T-cell (primary cell): ENCODE results near the gene SLC25A10. TPM values are rescaled to one million over a fixed set of nuclear protein-coding genes. Genes with fewer than 3 reads are reported as not detected.
A peak's percentile ranks its signal among the peaks of the same experiment; 100 is the strongest.

Source experiments
- ATAC-seq, 4 experiments: fragments of 200-7000 bp in 3 of 4; fragments of 150-1000 bp in 1 of 4; cut with Tn5 transposase; replicated peaks in 1 of 4; 1 replicate in 3 of 4; 2 replicates in 1 of 4; pipeline ENCODE4 v1.10.0; 2021; ENCODE audit warnings: moderate library complexity in 3 of 4, mild to moderate bottlenecking in 2 of 4, moderate number of reproducible peaks in 1 of 4
- CTCF ChIA-PET, 2 donors: fragments of 300-600 bp; sonication (Branson Sonifier 250); formaldehyde crosslinking; loops; one replicate each; lab custom pipeline; 2022; ENCODE audit warnings: antibody characterized with exemption in 2 of 2; lab: Charles Lee
- POLR2A ChIA-PET, 2 donors: fragments of 300-600 bp; sonication (Branson Sonifier 250); formaldehyde crosslinking; loops; one replicate each; lab custom pipeline; 2022; ENCODE audit warnings: antibody characterized with exemption in 2 of 2; lab: Charles Lee
- DNase-seq, 35 experiments: peaks; one replicate each; pipeline versions ENCODE4 v3.0.0 to v3.0.0-alpha.2; 2013 to 2023
- H3K27ac ChIP-seq: one replicate; pipeline ENCODE4 v1.5.1; 2013; ENCODE audit warnings: low read length
- H3K27me3 ChIP-seq, 2 experiments: replicated peaks in 1 of 2; 1 replicate in 1 of 2; 2 replicates in 1 of 2; pipeline versions ENCODE4 v1.6.1 to v1.7.0; 2013; ENCODE audit warnings: low read length in 1 of 2, mixed read lengths in 1 of 2; ENCODE audit not compliant: control insufficient read depth in 2 of 2, insufficient read depth in 2 of 2; ENCODE audit errors: extremely low read depth in 1 of 2
- H3K36me3 ChIP-seq, 2 donors: 1 replicate in 1 of 2; 2 replicates in 1 of 2; pipeline versions ENCODE4 v1.6.1 to v1.7.0; 2013; ENCODE audit warnings: low read length in 1 of 2; ENCODE audit not compliant: control insufficient read depth in 2 of 2, insufficient read depth in 1 of 2; ENCODE audit errors: extremely low read depth in 1 of 2
- H3K4me1 ChIP-seq, 2 experiments: 1 replicate in 1 of 2; 2 replicates in 1 of 2; pipeline versions ENCODE4 v1.6.1 to v1.7.0; 2013; ENCODE audit warnings: low read length in 2 of 2, mixed read lengths in 1 of 2; ENCODE audit not compliant: insufficient read depth in 2 of 2, control insufficient read depth in 1 of 2; ENCODE audit errors: extremely low read depth in 1 of 2
- H3K4me3 ChIP-seq, 2 donors: 1 replicate in 1 of 2; 2 replicates in 1 of 2; pipeline versions ENCODE4 v1.5.1 to v1.7.0; 2013; ENCODE audit warnings: mild to moderate bottlenecking in 2 of 2, low read length in 1 of 2, moderate library complexity in 1 of 2; ENCODE audit not compliant: control insufficient read depth in 1 of 2; ENCODE audit errors: extremely low read depth in 1 of 2
- H3K9me3 ChIP-seq: 2 replicates; pipeline ENCODE4 v1.7.0; 2013
- H3K27ac Mint-ChIP-seq, 2 donors: one replicate each; pipeline ENCODE4 v1.8.0; 2020 to 2021; ENCODE audit warnings: mild to moderate bottlenecking in 2 of 2, mixed read lengths in 2 of 2
- H3K27me3 Mint-ChIP-seq, 2 donors: one replicate each; pipeline ENCODE4 v1.8.0; 2021 to 2022; ENCODE audit warnings: mixed read lengths in 2 of 2
- H3K36me3 Mint-ChIP-seq: one replicate; pipeline ENCODE4 v1.8.0; 2021; ENCODE audit warnings: mixed read lengths
- H3K4me1 Mint-ChIP-seq, 3 donors: one replicate each; pipeline ENCODE4 v1.8.0; 2020 to 2022; ENCODE audit warnings: mixed read lengths in 3 of 3, mild to moderate bottlenecking in 1 of 3
- H3K4me3 Mint-ChIP-seq, 3 donors: one replicate each; pipeline ENCODE4 v1.8.0; 2020 to 2022; ENCODE audit warnings: mild to moderate bottlenecking in 3 of 3, mixed read lengths in 3 of 3, moderate library complexity in 3 of 3
- H3K9me3 Mint-ChIP-seq, 3 donors: one replicate each; pipeline ENCODE4 v1.8.0; 2020 to 2022; ENCODE audit warnings: mixed read lengths in 3 of 3
- WGBS: methylation state at CpG from one replicate; pipeline ENCODE4 v1.1.5; 2013; ENCODE audit warnings: missing lambda C conversion rate; ENCODE audit not compliant: insufficient coverage; 5-methylcytosine and 5-hydroxymethylcytosine counted together
- total RNA-seq, 35 experiments: library from RNA in 6 of 35; stranded (reverse) in 6 of 35; fragments of 120-200 nt in 1 of 35; gene quantifications; one replicate each; pipeline versions ENCODE4 v1.2.1 to v1.2.4 and lab custom pipeline; 2013 to 2026

Gene SLC25A10
- total RNA-seq, 5 donors from 2014 or later (not counting 1 experiment from before 2014, with no cell fraction given): 3.3 to 8.3 (median 7.4) TPM

GRCh38 chr17:81695801-81696200 is 16.3 kb upstream of the SLC25A10 start:
- H3K9me3 ChIP-seq: no peaks in the 10 kb centered on the region
- WGBS: 92% methylated on average over 22 of the region's 22 CpGs
- Mint-ChIP-seq H3K27me3 (no peaks in the 10 kb centered on the region), H3K36me3 (peaks cover 27% of the 10 kb centered on the region), H3K4me1 (peaks cover 1 to 3% (median 3%) of the 10 kb centered on the region in 3 donors), H3K4me3 (no peak overlapping the region), H3K9me3 (no peaks in the 10 kb centered on the region), H3K27ac (no peak overlapping the region)
- H3K4me3 ChIP-seq: no peak overlapping the region
- no peak overlapping the region for H3K27ac ChIP-seq
- no peak for ATAC-seq
- H3K4me1 ChIP-seq: peaks cover 0 to 3% of the 10 kb centered on the region in 2 experiments
- no peaks in the 10 kb centered on the region for H3K27me3 ChIP-seq
- ChIA-PET CTCF (no interaction called here), POLR2A (no interaction called here)
- no peak for DNase-seq
- H3K36me3 ChIP-seq: peaks cover 48 to 86% of the 10 kb centered on the region in 2 donors

DNA sequence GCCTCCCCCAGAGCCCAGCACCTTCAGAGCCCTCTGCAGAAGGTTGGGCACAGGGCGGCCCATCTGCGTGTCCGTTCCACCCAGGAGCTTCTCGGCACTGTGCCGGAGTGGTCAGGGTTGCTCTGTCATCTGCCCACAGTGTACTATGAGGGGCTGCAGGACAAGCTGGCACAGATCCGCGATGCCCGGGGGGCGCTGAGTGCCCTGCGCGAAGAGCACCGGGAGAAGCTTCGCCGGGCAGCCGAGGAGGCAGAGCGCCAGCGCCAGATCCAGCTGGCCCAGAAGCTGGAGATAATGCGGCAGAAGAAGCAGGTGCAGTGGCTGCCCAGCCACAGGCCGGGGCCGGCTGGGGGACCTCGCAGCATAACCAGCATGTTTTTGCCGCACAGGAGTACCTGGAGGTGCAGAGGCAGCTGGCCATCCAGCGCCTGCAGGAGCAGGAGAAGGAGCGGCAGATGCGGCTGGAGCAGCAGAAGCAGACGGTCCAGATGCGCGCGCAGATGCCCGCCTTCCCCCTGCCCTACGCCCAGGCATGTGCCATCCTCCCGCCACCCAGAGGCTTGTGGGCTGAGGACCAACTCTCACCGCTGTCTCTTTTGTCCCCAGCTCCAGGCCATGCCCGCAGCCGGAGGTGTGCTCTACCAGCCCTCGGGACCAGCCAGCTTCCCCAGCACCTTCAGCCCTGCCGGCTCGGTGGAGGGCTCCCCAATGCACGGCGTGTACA is 15.7 kb upstream of the SLC25A10 start:
- H3K9me3 ChIP-seq: no peaks in the 10 kb centered on the region
- no peak overlapping the region for H3K27ac ChIP-seq
- ATAC-seq (no peak), DNase-seq (no peak)
- ChIA-PET POLR2A (interaction anchor here in 1 of 2 donors (0.5 kb wide), 1 partner anchor 20 kb away, joined by 3 read pairs; no protein-coding TSS in a partner anchor), CTCF (no interaction called here)
- peaks cover 49 to 86% of the 10 kb centered on the region in 2 donors for H3K36me3 ChIP-seq
- H3K36me3 Mint-ChIP-seq: peaks cover 29% of the 10 kb centered on the region
- peaks cover 0 to 9% of the 10 kb centered on the region in 2 experiments for H3K4me1 ChIP-seq
- 97% methylated on average over 34 of the region's 40 CpGs for WGBS
- H3K9me3 Mint-ChIP-seq: no peaks in the 10 kb centered on the region
- H3K27me3 ChIP-seq: no peaks in the 10 kb centered on the region
- H3K4me3 Mint-ChIP-seq: no peak overlapping the region
- H3K4me3 ChIP-seq: no peak overlapping the region
- no peaks in the 10 kb centered on the region for H3K27me3 Mint-ChIP-seq
- H3K4me1 Mint-ChIP-seq: peaks cover 6 to 8% (median 7%) of the 10 kb centered on the region in 3 donors
- H3K27ac Mint-ChIP-seq: no peak overlapping the region

- H3K4me3 ChIP-seq: no peak overlapping the region
- H3K27ac ChIP-seq: no peak overlapping the region
- POLR2A ChIA-PET: no interaction called here
- no peak for DNase-seq
- no peaks in the 10 kb centered on the region for H3K9me3 ChIP-seq
- H3K4me1 ChIP-seq: peaks cover 6 to 19% of the 10 kb centered on the region in 2 experiments
- CTCF ChIA-PET: no interaction called here
- Mint-ChIP-seq H3K27ac (no peak overlapping the region), H3K9me3 (no peaks in the 10 kb centered on the region), H3K4me3 (no peak overlapping the region), H3K4me1 (peaks cover 16 to 18% (median 16%) of the 10 kb centered on the region in 3 donors), H3K27me3 (no peaks in the 10 kb centered on the region), H3K36me3 (peaks cover 24% of the 10 kb centered on the region)
- WGBS: 90% methylated on average over 19 of the region's 25 CpGs
- no peak for ATAC-seq
- peaks cover 41 to 79% of the 10 kb centered on the region in 2 donors for H3K36me3 ChIP-seq
- no peaks in the 10 kb centered on the region for H3K27me3 ChIP-seq
Measured at GRCh38 chr17:81697261-81698044, 14.6 kb upstream of the SLC25A10 start.

GRCh38 chr17:81700353-81701287 is 11.5 kb upstream of the SLC25A10 start:
- POLR2A ChIA-PET: no interaction called here
- no peak overlapping the region for H3K27ac Mint-ChIP-seq
- Histone ChIP-seq H3K4me1 (peaks cover 9 to 35% of the 10 kb centered on the region in 2 experiments), H3K9me3 (no peaks in the 10 kb centered on the region), H3K36me3 (peaks cover 20 to 53% of the 10 kb centered on the region in 2 donors), H3K4me3 (no peak overlapping the region), H3K27me3 (no peaks in the 10 kb centered on the region), H3K27ac (no peak overlapping the region)
- ATAC-seq (no peak), DNase-seq (no peak)
- CTCF ChIA-PET: no interaction called here
- H3K36me3 Mint-ChIP-seq: peaks cover 28% of the 10 kb centered on the region
- peaks cover 21 to 29% (median 27%) of the 10 kb centered on the region in 3 donors for H3K4me1 Mint-ChIP-seq
- H3K27me3 Mint-ChIP-seq: no peaks in the 10 kb centered on the region
- 93% methylated on average over 20 of the region's 25 CpGs for WGBS
- no peaks in the 10 kb centered on the region for H3K9me3 Mint-ChIP-seq
- H3K4me3 Mint-ChIP-seq: peak overlapping the region; percentile 8 to 54 (median 20)

GRCh38 chr17:81701288-81702071 is 10.6 kb upstream of the SLC25A10 start:
- H3K27ac ChIP-seq: peak overlapping the region; percentile 85
- H3K9me3 Mint-ChIP-seq: no peaks in the 10 kb centered on the region
- H3K27me3 ChIP-seq: no peaks in the 10 kb centered on the region
- H3K27ac Mint-ChIP-seq: no peak overlapping the region
- no peaks in the 10 kb centered on the region for H3K9me3 ChIP-seq
- H3K4me1 ChIP-seq: peaks cover 9 to 35% of the 10 kb centered on the region in 2 experiments
- WGBS: 81% methylated on average over 13 of the region's 23 CpGs
- H3K4me3 ChIP-seq: no peak overlapping the region
- CTCF ChIA-PET: no interaction called here
- DNase-seq: peak in 1 of 35 experiments; percentile 35
- no peaks in the 10 kb centered on the region for H3K27me3 Mint-ChIP-seq
- H3K36me3 Mint-ChIP-seq: peaks cover 36% of the 10 kb centered on the region
- ATAC-seq: no peak
- peaks cover 17 to 51% of the 10 kb centered on the region in 2 donors for H3K36me3 ChIP-seq
- POLR2A ChIA-PET: no interaction called here
- peaks cover 21 to 33% (median 29%) of the 10 kb centered on the region in 3 donors for H3K4me1 Mint-ChIP-seq
- peak overlapping the region; percentile 54 to 91 (median 87) for H3K4me3 Mint-ChIP-seq
